Calu3 (cell line): Measurements from ENCODE around the gene GTPBP8. TPM values are rescaled to one million over a fixed set of nuclear protein-coding genes. Genes with fewer than 3 reads are reported as not detected.

Experiments used
- BruUV-seq: library from RNA; stranded (reverse); fragments of 400-500 nt; replicated peaks from 2 replicates; lab custom pipeline; 2021; lab: Mats Ljungman, UMichigan
- CTCF ChIA-PET: fragments of 300-600 bp; sonication (Branson Sonifier 250); formaldehyde crosslinking; loops from one replicate; lab custom pipeline; 2022; ENCODE audit warnings: antibody characterized with exemption; lab: Charles Lee
- DNase-seq: peaks from one replicate; pipeline ENCODE4 v3.0.0; 2022
- H3K27ac Mint-ChIP-seq: one replicate; pipeline ENCODE4 v1.8.0; 2022; ENCODE audit warnings: mixed read lengths; ENCODE audit not compliant: unreplicated experiment
- H3K27me3 Mint-ChIP-seq: one replicate; pipeline ENCODE4 v1.8.0; 2022; ENCODE audit warnings: mixed read lengths; ENCODE audit not compliant: unreplicated experiment
- H3K36me3 Mint-ChIP-seq: one replicate; pipeline ENCODE4 v1.8.0; 2022; ENCODE audit warnings: mild to moderate bottlenecking, moderate library complexity, mixed read lengths; ENCODE audit not compliant: insufficient read depth, unreplicated experiment
- H3K4me1 Mint-ChIP-seq: one replicate; pipeline ENCODE4 v1.8.0; 2022; ENCODE audit warnings: mild to moderate bottlenecking, low read depth, mixed read lengths; ENCODE audit not compliant: unreplicated experiment
- H3K4me3 Mint-ChIP-seq: one replicate; pipeline ENCODE4 v1.8.0; 2022; ENCODE audit warnings: mild to moderate bottlenecking, low read depth, moderate library complexity, mixed read lengths; ENCODE audit not compliant: unreplicated experiment
- H3K9me3 Mint-ChIP-seq: one replicate; pipeline ENCODE4 v1.8.0; 2022; ENCODE audit warnings: low read depth, mixed read lengths; ENCODE audit not compliant: unreplicated experiment
- intact Hi-C: fragments of 100-400 bp; cut with micrococcal nuclease; formaldehyde crosslinking; loops from one replicate; pipeline ENCODE4 v1.10.0; 2022; ENCODE audit not compliant: unreplicated experiment
- total RNA-seq: library from RNA; stranded (reverse); gene quantifications from 2 replicates; pipeline ENCODE4 v1.2.3, GENCODE V29; 2022
- TF ChIP-seq, protein P1 (sequence below): fragments of 200-600 bp; IDR thresholded peaks from one replicate; pipeline ENCODE4 v1.8.0; 2022; ENCODE audit warnings: antibody characterized with exemption; ENCODE audit not compliant: unreplicated experiment

GTPBP8 gene
- total RNA-seq, 1 experiment from 2014 or later = 8.1 TPM

DNA sequence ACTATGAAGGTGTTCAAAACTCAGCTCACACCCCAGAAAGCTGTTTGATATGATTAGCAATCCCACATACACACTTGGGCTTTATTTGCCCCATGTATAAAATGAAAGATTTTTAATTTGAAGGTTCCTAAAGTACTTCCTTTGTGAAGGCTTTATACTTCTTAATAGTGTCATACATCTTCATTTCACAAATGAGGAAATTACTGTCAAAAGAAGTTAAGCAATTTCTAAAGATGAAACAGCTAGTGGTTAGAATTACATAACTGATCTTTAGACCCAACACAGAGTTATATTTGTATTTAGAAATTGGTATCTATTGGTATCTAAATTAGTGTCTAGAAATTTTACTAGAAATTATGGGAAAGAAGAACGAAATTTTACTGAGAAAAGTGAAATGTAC is 23.0 kb upstream of the GTPBP8 start:
- Mint-ChIP-seq H3K36me3 (no peaks in the 10 kb centered on the region), H3K4me1 (no peaks in the 10 kb centered on the region), H3K27me3 (peaks cover 48% of the 10 kb centered on the region), H3K4me3 (no peak overlapping the region), H3K27ac (no peak overlapping the region), H3K9me3 (peaks cover 7% of the 10 kb centered on the region)
- CTCF ChIA-PET = no interaction called here
- BruUV-seq = no TSS peak
- intact Hi-C loops = no loop called here
- DNase-seq = no peak
- TF ChIP-seq, protein P1, sequence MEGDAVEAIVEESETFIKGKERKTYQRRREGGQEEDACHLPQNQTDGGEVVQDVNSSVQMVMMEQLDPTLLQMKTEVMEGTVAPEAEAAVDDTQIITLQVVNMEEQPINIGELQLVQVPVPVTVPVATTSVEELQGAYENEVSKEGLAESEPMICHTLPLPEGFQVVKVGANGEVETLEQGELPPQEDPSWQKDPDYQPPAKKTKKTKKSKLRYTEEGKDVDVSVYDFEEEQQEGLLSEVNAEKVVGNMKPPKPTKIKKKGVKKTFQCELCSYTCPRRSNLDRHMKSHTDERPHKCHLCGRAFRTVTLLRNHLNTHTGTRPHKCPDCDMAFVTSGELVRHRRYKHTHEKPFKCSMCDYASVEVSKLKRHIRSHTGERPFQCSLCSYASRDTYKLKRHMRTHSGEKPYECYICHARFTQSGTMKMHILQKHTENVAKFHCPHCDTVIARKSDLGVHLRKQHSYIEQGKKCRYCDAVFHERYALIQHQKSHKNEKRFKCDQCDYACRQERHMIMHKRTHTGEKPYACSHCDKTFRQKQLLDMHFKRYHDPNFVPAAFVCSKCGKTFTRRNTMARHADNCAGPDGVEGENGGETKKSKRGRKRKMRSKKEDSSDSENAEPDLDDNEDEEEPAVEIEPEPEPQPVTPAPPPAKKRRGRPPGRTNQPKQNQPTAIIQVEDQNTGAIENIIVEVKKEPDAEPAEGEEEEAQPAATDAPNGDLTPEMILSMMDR = no peak

DNA sequence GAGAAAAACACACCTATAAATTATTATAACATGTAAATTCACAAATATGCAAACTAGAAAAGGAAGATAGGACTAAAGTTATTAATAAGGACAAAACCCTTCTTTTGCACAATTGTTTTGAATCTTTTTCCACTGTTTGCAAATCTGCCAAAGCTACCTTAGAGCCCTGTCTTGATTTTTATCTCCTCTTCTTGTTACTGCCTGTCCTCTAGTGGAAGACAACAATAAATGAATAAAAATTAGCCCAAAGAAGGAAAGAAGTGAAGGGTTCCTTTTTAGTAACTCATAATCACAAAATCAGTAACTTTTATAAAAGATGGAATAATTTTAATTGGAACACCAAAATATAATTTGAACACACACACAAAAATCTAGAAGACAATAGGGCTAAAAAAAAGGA is 18.6 kb upstream of the GTPBP8 start:
- Mint-ChIP-seq H3K27me3 (peaks cover 21% of the 10 kb centered on the region), H3K4me3 (no peak overlapping the region), H3K9me3 (no peaks in the 10 kb centered on the region), H3K4me1 (no peaks in the 10 kb centered on the region), H3K36me3 (no peaks in the 10 kb centered on the region), H3K27ac (no peak overlapping the region)
- no TSS peak for BruUV-seq
- intact Hi-C loops = no loop called here
- CTCF ChIA-PET = no interaction called here
- TF ChIP-seq, protein P1 = no peak
- DNase-seq = no peak

DNA sequence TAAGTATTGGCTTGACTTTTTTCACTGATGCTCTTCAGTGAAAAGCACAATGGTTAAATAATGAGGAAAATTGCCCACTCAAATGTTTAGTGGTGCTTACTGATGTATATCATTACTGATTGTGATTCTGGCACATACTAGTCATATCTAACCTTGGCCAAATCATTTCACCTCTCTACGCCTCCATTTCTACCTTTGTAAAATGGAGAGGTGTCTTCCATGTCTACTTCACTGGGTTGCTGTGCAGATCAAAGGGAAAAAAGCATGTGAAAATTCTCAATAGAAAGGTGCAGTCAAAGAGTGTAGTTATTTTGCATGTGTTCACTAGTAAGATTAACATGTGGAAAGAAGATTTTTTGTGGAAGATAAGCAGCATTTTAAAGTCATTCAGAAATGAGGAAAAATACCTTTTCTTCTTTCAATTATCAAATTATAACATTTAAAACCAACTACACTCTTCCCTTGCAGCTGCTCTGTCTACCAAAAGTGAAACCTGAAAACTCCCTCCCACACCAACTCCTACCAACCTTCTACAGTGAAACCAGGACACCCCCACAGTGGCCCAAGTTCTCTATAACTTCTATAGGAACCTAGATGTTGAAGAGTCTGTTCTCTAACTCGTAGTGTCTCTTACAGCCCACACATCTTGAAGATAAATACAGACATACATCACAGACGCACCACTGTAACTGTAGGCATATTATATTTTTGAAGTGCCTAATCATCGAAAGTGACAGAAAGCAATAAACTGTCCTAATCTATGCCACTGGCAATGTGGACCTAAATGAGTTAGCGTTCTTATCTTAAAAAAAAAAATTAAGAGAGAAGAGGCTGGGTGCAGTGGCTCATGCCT is 17.2 kb upstream of the GTPBP8 start:
- no TSS peak for BruUV-seq
- Mint-ChIP-seq H3K4me3 (no peak overlapping the region), H3K9me3 (no peaks in the 10 kb centered on the region), H3K36me3 (no peaks in the 10 kb centered on the region), H3K4me1 (no peaks in the 10 kb centered on the region), H3K27ac (no peak overlapping the region), H3K27me3 (peaks cover 14% of the 10 kb centered on the region)
- no peak for DNase-seq
- CTCF ChIA-PET = no interaction called here
- TF ChIP-seq, protein P1 = no peak
- intact Hi-C loops = no loop called here

DNA sequence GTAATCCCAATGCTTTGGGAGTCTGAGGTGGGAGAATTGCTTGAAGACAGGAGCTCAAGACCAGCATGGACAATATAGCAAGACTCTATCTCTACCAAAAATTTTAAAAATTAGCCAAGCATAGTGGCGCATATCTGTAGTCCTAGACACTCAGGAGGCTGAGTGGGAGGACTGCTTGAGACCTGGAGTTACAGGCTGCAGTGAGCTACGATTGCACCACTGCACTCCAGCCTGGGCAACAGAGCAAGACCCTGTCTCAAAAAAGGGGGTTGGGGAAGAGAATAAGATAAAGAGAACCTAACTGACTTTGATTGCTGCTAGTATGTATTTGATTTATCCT is 16.6 kb upstream of the GTPBP8 start:
- no TSS peak for BruUV-seq
- H3K27ac Mint-ChIP-seq = no peak overlapping the region
- H3K4me3 Mint-ChIP-seq = no peak overlapping the region
- DNase-seq = no peak
- H3K27me3 Mint-ChIP-seq = peaks cover 14% of the 10 kb centered on the region
- no peaks in the 10 kb centered on the region for H3K36me3 Mint-ChIP-seq
- intact Hi-C loops = no loop called here
- H3K4me1 Mint-ChIP-seq = no peaks in the 10 kb centered on the region
- TF ChIP-seq, protein P1 = no peak
- H3K9me3 Mint-ChIP-seq = no peaks in the 10 kb centered on the region
- CTCF ChIA-PET = no interaction called here
